ENCODE data around the gene FDX2.

DNA sequence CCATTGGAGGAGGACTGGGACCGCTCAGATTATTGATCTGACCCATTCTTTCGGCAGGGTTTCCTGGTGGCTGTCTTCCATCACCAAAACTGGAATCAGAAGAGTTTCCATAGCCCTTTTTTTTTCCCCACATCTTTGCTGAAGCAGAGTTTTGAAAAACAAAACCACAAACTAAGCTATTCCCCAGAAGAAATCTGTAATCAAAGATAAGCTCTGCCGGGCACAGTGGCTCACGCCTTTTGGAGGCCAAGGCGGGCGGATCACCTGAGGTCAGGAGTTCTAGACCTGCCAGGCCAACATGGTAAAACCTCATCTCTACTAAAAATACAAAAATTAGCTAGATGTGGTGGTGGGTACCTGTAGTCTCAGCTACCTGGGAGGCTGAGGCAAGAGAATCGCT, 49.1 kb downstream of the FDX2 start:
- TF ChIP-seq, protein P1, sequence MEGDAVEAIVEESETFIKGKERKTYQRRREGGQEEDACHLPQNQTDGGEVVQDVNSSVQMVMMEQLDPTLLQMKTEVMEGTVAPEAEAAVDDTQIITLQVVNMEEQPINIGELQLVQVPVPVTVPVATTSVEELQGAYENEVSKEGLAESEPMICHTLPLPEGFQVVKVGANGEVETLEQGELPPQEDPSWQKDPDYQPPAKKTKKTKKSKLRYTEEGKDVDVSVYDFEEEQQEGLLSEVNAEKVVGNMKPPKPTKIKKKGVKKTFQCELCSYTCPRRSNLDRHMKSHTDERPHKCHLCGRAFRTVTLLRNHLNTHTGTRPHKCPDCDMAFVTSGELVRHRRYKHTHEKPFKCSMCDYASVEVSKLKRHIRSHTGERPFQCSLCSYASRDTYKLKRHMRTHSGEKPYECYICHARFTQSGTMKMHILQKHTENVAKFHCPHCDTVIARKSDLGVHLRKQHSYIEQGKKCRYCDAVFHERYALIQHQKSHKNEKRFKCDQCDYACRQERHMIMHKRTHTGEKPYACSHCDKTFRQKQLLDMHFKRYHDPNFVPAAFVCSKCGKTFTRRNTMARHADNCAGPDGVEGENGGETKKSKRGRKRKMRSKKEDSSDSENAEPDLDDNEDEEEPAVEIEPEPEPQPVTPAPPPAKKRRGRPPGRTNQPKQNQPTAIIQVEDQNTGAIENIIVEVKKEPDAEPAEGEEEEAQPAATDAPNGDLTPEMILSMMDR (conservative IDR thresholded peaks at IDR 0.05): no peak
- TF ChIP-seq ZFX (IDR thresholded peaks at IDR 0.05): no peak

All from C4-2B (cell line).